Fibroblast of lung (primary cell): Measurements from ENCODE around the gene PBX1. TPM values are rescaled to one million over a fixed set of nuclear protein-coding genes. Genes with fewer than 3 reads are reported as not detected.
A peak's percentile ranks its signal among the peaks of the same experiment; 100 is the strongest.

Experiments
- DNase-seq, 2 donors: peaks; one replicate each; pipeline versions ENCODE4 v3.0.0 to v3.0.0-alpha.2; 2010; ENCODE audit warnings: low read depth in 2 of 2
- H2AFZ ChIP-seq: 2 replicates; pipeline ENCODE4 v1.5.1; 2012; ENCODE audit warnings: low read length, control low read depth, inconsistent platforms
- H3K27ac ChIP-seq: 2 replicates; pipeline ENCODE4 v1.5.1; 2011; ENCODE audit warnings: low read length, control low read depth; ENCODE audit not compliant: insufficient read depth
- H3K27me3 ChIP-seq: 2 replicates; pipeline ENCODE4 v1.5.1; 2011; ENCODE audit warnings: mild to moderate bottlenecking, low read length; ENCODE audit not compliant: control insufficient read depth, insufficient read depth
- H3K36me3 ChIP-seq: 2 replicates; pipeline ENCODE4 v1.5.1; 2011; ENCODE audit warnings: low read length; ENCODE audit not compliant: control insufficient read depth, insufficient read depth
- H3K4me1 ChIP-seq: 2 replicates; pipeline ENCODE4 v1.5.1; 2011; ENCODE audit warnings: low read length; ENCODE audit not compliant: control insufficient read depth, insufficient read depth; ENCODE audit errors: extremely low read depth
- H3K4me2 ChIP-seq: 2 replicates; pipeline ENCODE4 v1.5.1; 2011; ENCODE audit warnings: low read length, control low read depth; ENCODE audit not compliant: insufficient read depth; ENCODE audit errors: extremely low read depth
- H3K4me3 ChIP-seq, 4 experiments: fragments of 200-600 bp in 1 of 4; sonication (generic) in 1 of 4; replicated peaks in 1 of 4; 2 replicates each; pipeline ENCODE4 v1.5.1; 2011 to 2016; ENCODE audit warnings: low read length in 4 of 4, low read depth in 3 of 4, mild to moderate bottlenecking in 3 of 4, control low read depth in 2 of 4, inconsistent platforms in 1 of 4, mixed read lengths in 1 of 4; ENCODE audit not compliant: insufficient read depth in 1 of 4; ENCODE audit errors: control extremely low read depth in 1 of 4
- H3K79me2 ChIP-seq: 2 replicates; pipeline ENCODE4 v1.5.1; 2012; ENCODE audit warnings: mild to moderate bottlenecking, low read length, inconsistent platforms; ENCODE audit not compliant: control insufficient read depth, insufficient read depth
- H3K9ac ChIP-seq: 2 replicates; pipeline ENCODE4 v1.5.1; 2011; ENCODE audit warnings: mild to moderate bottlenecking, low read length, control low read depth; ENCODE audit not compliant: insufficient read depth
- H3K9me3 ChIP-seq: 2 replicates; pipeline ENCODE4 v1.5.1; 2012; ENCODE audit warnings: low read depth, low read length; ENCODE audit not compliant: control insufficient read depth, insufficient read depth
- H4K20me1 ChIP-seq: 2 replicates; pipeline ENCODE4 v1.5.1; 2011; ENCODE audit warnings: low read length; ENCODE audit not compliant: control insufficient read depth, insufficient read depth; ENCODE audit errors: extremely low read depth
- EZH2 ChIP-seq: IDR thresholded peaks from 2 replicates; pipeline ENCODE4 v1.5.1; 2012; ENCODE audit warnings: low read length, control low read depth, mild to moderate bottlenecking; ENCODE audit errors: missing control alignments
- polyA plus RNA-seq, 2 donors: library from polyadenylated mRNA; depleted of rRNA in 1 of 2; stranded (reverse) in 1 of 2; unstranded in 1 of 2; fragments of >200 nt; gene quantifications; 2 replicates each; pipeline ENCODE4 v1.2.1, GENCODE V29; 2011 to 2012; ENCODE audit warnings: missing spikeins in 1 of 2
- total RNA-seq: library from RNA; depleted of rRNA; stranded (reverse); fragments of >200 nt; gene quantifications from 2 replicates; pipeline ENCODE4 v1.2.1, GENCODE V29; 2014
- TF ChIP-seq, protein P1 (sequence below), 2 donors: IDR thresholded peaks in 1 of 2; conservative IDR thresholded peaks in 1 of 2; 1 replicate in 1 of 2; 2 replicates in 1 of 2; pipeline ENCODE4 v1.5.1; 2011 to 2012; ENCODE audit warnings: low read length in 2 of 2, control low read depth in 1 of 2, inconsistent platforms in 1 of 2, low read depth in 1 of 2, mild to moderate bottlenecking in 1 of 2

PBX1 gene
- total and polyA plus RNA-seq, 2 donors (not counting 1 experiment from before 2014, with no cell fraction given), result 43.1 to 46.7 TPM

DNA sequence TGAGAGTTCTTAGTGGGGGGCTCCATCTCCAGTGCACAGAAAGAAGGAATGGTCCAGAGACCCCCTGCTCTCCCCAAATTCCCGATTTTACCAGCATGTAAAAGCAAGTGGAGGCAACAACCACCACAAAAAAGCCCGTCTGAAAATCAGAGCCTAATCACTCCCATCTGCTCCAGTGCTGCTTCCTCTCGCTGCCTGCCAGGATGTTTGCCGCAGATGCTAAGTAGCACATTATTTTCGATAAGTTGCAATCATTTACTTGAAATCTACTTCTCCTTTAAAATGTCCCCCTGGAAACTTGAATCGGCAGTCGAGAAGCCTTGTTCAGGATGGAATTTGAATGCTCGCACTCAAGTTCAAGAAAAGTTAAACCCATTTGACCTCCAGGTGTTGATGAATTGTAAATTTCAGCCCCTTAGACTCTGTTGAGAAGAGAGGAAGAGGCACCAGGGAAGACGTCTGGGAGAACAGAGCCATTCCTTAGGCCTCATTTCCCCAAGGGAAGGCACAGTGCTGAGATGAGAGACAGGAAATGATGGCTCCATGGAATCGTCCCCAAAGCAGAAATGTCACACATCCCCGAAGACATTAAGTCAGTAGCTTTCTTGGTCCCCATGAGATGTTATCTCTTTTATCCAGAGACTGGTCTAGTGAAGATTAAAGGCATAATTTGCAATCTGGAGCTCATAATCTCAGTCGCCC lies 221.3 kb downstream of the PBX1 start:
- DNase-seq, result peak in 1 of 2 donors; percentile 57
- Histone ChIP-seq H2AFZ (no peak overlapping the region), H3K27me3 (no peaks in the 10 kb centered on the region), H3K79me2 (no peaks in the 10 kb centered on the region), H3K27ac (peak overlapping the region; percentile 77), H3K4me2 (peak overlapping the region; percentile 70), H3K4me1 (peaks cover 26% of the 10 kb centered on the region), H4K20me1 (no peaks in the 10 kb centered on the region), H3K9ac (no peak overlapping the region), H3K4me3 (no peak overlapping the region), H3K36me3 (no peaks in the 10 kb centered on the region), H3K9me3 (no peaks in the 10 kb centered on the region)
- TF ChIP-seq EZH2, result no peak

GRCh38 chr1:164780863-164781262 lies 221.9 kb downstream of the PBX1 start:
- no peaks in the 10 kb centered on the region for H4K20me1 ChIP-seq
- H3K9me3 ChIP-seq, result no peaks in the 10 kb centered on the region
- H3K4me1 ChIP-seq, result peaks cover 27% of the 10 kb centered on the region
- DNase-seq, result peak; percentile 86 to 92
- peak overlapping the region; percentile 70 for H3K4me2 ChIP-seq
- H3K36me3 ChIP-seq, result no peaks in the 10 kb centered on the region
- H3K27me3 ChIP-seq, result no peaks in the 10 kb centered on the region
- peak overlapping the region; percentile 26 for H3K9ac ChIP-seq
- TF ChIP-seq, protein P1, sequence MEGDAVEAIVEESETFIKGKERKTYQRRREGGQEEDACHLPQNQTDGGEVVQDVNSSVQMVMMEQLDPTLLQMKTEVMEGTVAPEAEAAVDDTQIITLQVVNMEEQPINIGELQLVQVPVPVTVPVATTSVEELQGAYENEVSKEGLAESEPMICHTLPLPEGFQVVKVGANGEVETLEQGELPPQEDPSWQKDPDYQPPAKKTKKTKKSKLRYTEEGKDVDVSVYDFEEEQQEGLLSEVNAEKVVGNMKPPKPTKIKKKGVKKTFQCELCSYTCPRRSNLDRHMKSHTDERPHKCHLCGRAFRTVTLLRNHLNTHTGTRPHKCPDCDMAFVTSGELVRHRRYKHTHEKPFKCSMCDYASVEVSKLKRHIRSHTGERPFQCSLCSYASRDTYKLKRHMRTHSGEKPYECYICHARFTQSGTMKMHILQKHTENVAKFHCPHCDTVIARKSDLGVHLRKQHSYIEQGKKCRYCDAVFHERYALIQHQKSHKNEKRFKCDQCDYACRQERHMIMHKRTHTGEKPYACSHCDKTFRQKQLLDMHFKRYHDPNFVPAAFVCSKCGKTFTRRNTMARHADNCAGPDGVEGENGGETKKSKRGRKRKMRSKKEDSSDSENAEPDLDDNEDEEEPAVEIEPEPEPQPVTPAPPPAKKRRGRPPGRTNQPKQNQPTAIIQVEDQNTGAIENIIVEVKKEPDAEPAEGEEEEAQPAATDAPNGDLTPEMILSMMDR (conservative IDR thresholded peaks at IDR 0.05 in 1 of 2, IDR thresholded peaks at IDR 0.05 in 1 of 2; ENCODE audit: low read depth in 1 of 2, low read length in 2 of 2), result no peak
- TF ChIP-seq EZH2, result no peak
- H3K27ac ChIP-seq, result peak overlapping the region; percentile 77
- no peak overlapping the region for H2AFZ ChIP-seq
- no peak overlapping the region for H3K4me3 ChIP-seq
- H3K79me2 ChIP-seq, result no peaks in the 10 kb centered on the region

GRCh38 chr1:164781972-164782371 lies 223.0 kb downstream of the PBX1 start:
- no peak overlapping the region for H3K4me3 ChIP-seq
- H3K27me3 ChIP-seq, result no peaks in the 10 kb centered on the region
- H3K4me2 ChIP-seq, result no peak overlapping the region
- H3K4me1 ChIP-seq, result peaks cover 32% of the 10 kb centered on the region
- H4K20me1 ChIP-seq, result no peaks in the 10 kb centered on the region
- no peaks in the 10 kb centered on the region for H3K36me3 ChIP-seq
- no peaks in the 10 kb centered on the region for H3K9me3 ChIP-seq
- TF ChIP-seq, protein P1 (conservative IDR thresholded peaks at IDR 0.05 in 1 of 2, IDR thresholded peaks at IDR 0.05 in 1 of 2; ENCODE audit: low read depth in 1 of 2, low read length in 2 of 2), result no peak
- H3K27ac ChIP-seq, result no peak overlapping the region
- no peak overlapping the region for H2AFZ ChIP-seq
- no peak overlapping the region for H3K9ac ChIP-seq
- no peaks in the 10 kb centered on the region for H3K79me2 ChIP-seq
- no peak for DNase-seq
